Measurements from ENCODE around the gene RFC1. TPM values are rescaled to one million over a fixed set of nuclear protein-coding genes. Genes with fewer than 3 reads are reported as not detected.
"Not testable (repeated sequence)": the region's sequence is repeated elsewhere in the genome, so short reads cannot be mapped to it uniquely, and the experiment has no call there.

RFC1 gene
- total RNA-seq, 2 donors from 2014 or later, result 27.7 to 33.3 TPM

GRCh38 chr4:39383690-39384089 lies 17.5 kb upstream of the RFC1 start:
- Histone ChIP-seq H3K27me3 (replicated peaks; ENCODE audit: insufficient read depth) (no peaks in the 10 kb centered on the region), H3K4me3 (no peak overlapping the region), H3K36me3 (no peaks in the 10 kb centered on the region), H3K9me3 (no peaks in the 10 kb centered on the region), H3K4me1 (replicated peaks) (no peaks in the 10 kb centered on the region), H3K27ac (no peak overlapping the region)
- DNase-seq (ENCODE audit: low spot score), result no peak
- no peak for TF ChIP-seq POLR2A (IDR thresholded peaks at IDR 0.05)
- TF ChIP-seq POLR2AphosphoS5 (IDR thresholded peaks at IDR 0.05), result no peak
- no peak for TF ChIP-seq CTCF (IDR thresholded peaks at IDR 0.05)
- intact Hi-C loops (cut with DNase I), result no loop called here
- WGBS, result 83% methylated on average over 1 of the region's 1 CpG

- TF ChIP-seq POLR2AphosphoS5 (IDR thresholded peaks at IDR 0.05) (no peak), POLR2A (IDR thresholded peaks at IDR 0.05) (no peak), CTCF (IDR thresholded peaks at IDR 0.05) (no peak)
- no peak for DNase-seq (ENCODE audit: low spot score)
- Histone ChIP-seq H3K27me3 (replicated peaks; ENCODE audit: insufficient read depth) (no peaks in the 10 kb centered on the region), H3K27ac (no peak overlapping the region), H3K9me3 (no peaks in the 10 kb centered on the region), H3K4me1 (replicated peaks) (no peaks in the 10 kb centered on the region), H3K36me3 (no peaks in the 10 kb centered on the region), H3K4me3 (no peak overlapping the region)
- WGBS, result 30% methylated on average over 4 of the region's 4 CpGs
- intact Hi-C loops (cut with DNase I), result no loop called here
Measured at GRCh38 chr4:39375478-39375877, 9.3 kb upstream of the RFC1 start.

GRCh38 chr4:39371209-39371608 lies 5.0 kb upstream of the RFC1 start:
- H3K36me3 ChIP-seq; H3K9me3 ChIP-seq; H3K4me3 ChIP-seq; DNase-seq (ENCODE audit: low spot score); H3K4me1 ChIP-seq (replicated peaks); intact Hi-C loops (cut with DNase I); H3K27me3 ChIP-seq (replicated peaks; ENCODE audit: insufficient read depth); H3K27ac ChIP-seq: not testable (repeated sequence)
- WGBS, result 92% methylated on average over 6 of the region's 6 CpGs

- H3K27ac ChIP-seq, result no peak overlapping the region
- intact Hi-C loops (cut with DNase I), result loop anchor here (10.0 kb wide), 2 partner anchors 86 to 266 kb away; partner anchors contain the start of genes LIAS, RPL9 and SMIM14
- no peak for DNase-seq (ENCODE audit: low spot score)
- no peaks in the 10 kb centered on the region for H3K27me3 ChIP-seq (replicated peaks; ENCODE audit: insufficient read depth)
- no peaks in the 10 kb centered on the region for H3K9me3 ChIP-seq
- WGBS, result 62% methylated on average over 4 of the region's 4 CpGs
- no peak for TF ChIP-seq POLR2A (IDR thresholded peaks at IDR 0.05)
- TF ChIP-seq CTCF (IDR thresholded peaks at IDR 0.05), result no peak
- TF ChIP-seq POLR2AphosphoS5 (IDR thresholded peaks at IDR 0.05), result no peak
- no peaks in the 10 kb centered on the region for H3K36me3 ChIP-seq
- no peak overlapping the region for H3K4me3 ChIP-seq
- H3K4me1 ChIP-seq (replicated peaks), result no peaks in the 10 kb centered on the region
Measured at GRCh38 chr4:39369301-39369700, 3.1 kb upstream of the RFC1 start.

- Histone ChIP-seq H3K36me3 (no peaks in the 10 kb centered on the region), H3K4me3 (no peak overlapping the region), H3K27ac (no peak overlapping the region), H3K27me3 (replicated peaks; ENCODE audit: insufficient read depth) (no peaks in the 10 kb centered on the region), H3K4me1 (replicated peaks) (no peaks in the 10 kb centered on the region), H3K9me3 (no peaks in the 10 kb centered on the region)
- intact Hi-C loops (cut with DNase I), result loop anchor here (10.0 kb wide), 2 partner anchors 88 to 268 kb away; partner anchors contain the start of genes LIAS, RPL9 and SMIM14
- TF ChIP-seq POLR2A (IDR thresholded peaks at IDR 0.05) (no peak), POLR2AphosphoS5 (IDR thresholded peaks at IDR 0.05) (no peak), CTCF (IDR thresholded peaks at IDR 0.05) (no peak)
- DNase-seq (ENCODE audit: low spot score), result no peak
- 82% methylated on average over 6 of the region's 6 CpGs for WGBS
Measured at GRCh38 chr4:39367166-39367565, 1.0 kb upstream of the RFC1 start.

Data from prostate gland (tissue), 2 donors.